PC-3 (cell line): ENCODE data around the gene RTTN. TPM values are rescaled to one million over a fixed set of nuclear protein-coding genes. Genes with fewer than 3 reads are reported as not detected.

Source experiments
- ATAC-seq: fragments of 200-7000 bp; cut with Tn5 transposase; 2 replicates; pipeline ENCODE4 v1.9.1; 2020; ENCODE audit warnings: mild to moderate bottlenecking, moderate library complexity
- BruUV-seq: library from RNA; stranded (reverse); fragments of 400-500 nt; replicated peaks from 2 replicates; lab custom pipeline; 2021; lab: Mats Ljungman, UMichigan
- CTCF ChIA-PET: fragments of 300-600 bp; sonication (Branson Sonifier 250); formaldehyde crosslinking; loops from one replicate; lab custom pipeline; 2022; ENCODE audit warnings: antibody characterized with exemption; lab: Charles Lee
- POLR2A ChIA-PET: fragments of 300-600 bp; sonication (Branson Sonifier 250); formaldehyde crosslinking; loops from one replicate; lab custom pipeline; 2022; ENCODE audit warnings: antibody characterized with exemption; ENCODE audit not compliant: unreplicated experiment; lab: Charles Lee
- DNase-seq: peaks from one replicate; pipeline ENCODE4 v3.0.0-alpha.2; 2015
- H2AFZ ChIP-seq: fragments of 300-600 bp; sonication (generic); 2 replicates; pipeline ENCODE4 v1.6.0; 2016; ENCODE audit warnings: antibody characterized with exemption, low read length
- H3F3A ChIP-seq: fragments of 300-600 bp; sonication (generic); one replicate; pipeline ENCODE4 v1.6.0; 2017; ENCODE audit warnings: antibody characterized with exemption, low read length, control low read depth, mild to moderate bottlenecking; ENCODE audit not compliant: unreplicated experiment
- H3K27ac ChIP-seq: fragments of 300-600 bp; sonication (generic); 2 replicates; pipeline ENCODE4 v1.5.1; 2016; ENCODE audit warnings: mild to moderate bottlenecking, low read length
- H3K27me3 ChIP-seq: fragments of 300-600 bp; sonication (generic); 2 replicates; pipeline ENCODE4 v1.6.1; 2016; ENCODE audit warnings: low read length, mixed read lengths
- H3K36me3 ChIP-seq: fragments of 300-600 bp; sonication (generic); 2 replicates; pipeline ENCODE4 v1.6.1; 2016; ENCODE audit warnings: low read depth, mixed run types, low read length, mixed read lengths
- H3K4me1 ChIP-seq: fragments of 300-600 bp; sonication (generic); 2 replicates; pipeline ENCODE4 v1.5.1; 2016; ENCODE audit warnings: low read length; ENCODE audit not compliant: insufficient read depth
- H3K4me2 ChIP-seq: fragments of 300-600 bp; sonication (generic); 2 replicates; pipeline ENCODE4 v1.6.0; 2016; ENCODE audit warnings: low read length
- H3K4me3 ChIP-seq: fragments of 300-600 bp; sonication (generic); 2 replicates; pipeline ENCODE4 v1.5.1; 2016; ENCODE audit warnings: mild to moderate bottlenecking, low read length, mixed read lengths
- H3K79me2 ChIP-seq: fragments of 300-600 bp; sonication (generic); 2 replicates; pipeline ENCODE4 v1.6.1; 2017; ENCODE audit warnings: low read length, mixed read lengths
- H3K9ac ChIP-seq: fragments of 300-600 bp; sonication (generic); 2 replicates; pipeline ENCODE4 v1.6.0; 2016; ENCODE audit warnings: mild to moderate bottlenecking, low read length
- H3K9me2 ChIP-seq: fragments of 300-600 bp; sonication (generic); replicated peaks from 2 replicates; pipeline ENCODE4 v1.6.1; 2016; ENCODE audit warnings: mixed run types, low read length, mixed read lengths
- H3K9me3 ChIP-seq: fragments of 300-600 bp; sonication (generic); 2 replicates; pipeline ENCODE4 v1.6.1; 2016; ENCODE audit warnings: low read length, mixed read lengths
- H4K20me1 ChIP-seq: fragments of 300-600 bp; sonication (generic); 2 replicates; pipeline ENCODE4 v1.6.1; 2016; ENCODE audit warnings: low read length, mixed read lengths
- CTCF ChIP-seq: fragments of 300-600 bp; sonication (generic); conservative IDR thresholded peaks from 2 replicates; pipeline ENCODE4 v1.5.1; 2017; ENCODE audit warnings: antibody characterized with exemption, low read depth, mild to moderate bottlenecking, low read length
- EZH2 ChIP-seq: fragments of 300-600 bp; sonication (generic); IDR thresholded peaks from one replicate; pipeline ENCODE4 v1.6.1; 2017; ENCODE audit warnings: antibody characterized with exemption, mild to moderate bottlenecking, low read length; ENCODE audit not compliant: unreplicated experiment
- EZH2phosphoT487 ChIP-seq: fragments of 300-600 bp; sonication (generic); IDR thresholded peaks from 2 replicates; pipeline ENCODE4 v1.6.1; 2018; ENCODE audit warnings: mild to moderate bottlenecking, antibody characterized with exemption, low read length, borderline replicate concordance
- intact Hi-C: fragments of 100-400 bp; cut with micrococcal nuclease; formaldehyde crosslinking; loops from 2 replicates; pipeline ENCODE4 v1.9.0; 2023
- total RNA-seq: library from RNA; depleted of rRNA; stranded (reverse); fragments of >200 nt; gene quantifications from 2 replicates; pipeline ENCODE4 v1.2.3, GENCODE V29; 2014

Gene RTTN
- total RNA-seq, 1 experiment from 2014 or later, result 24.7 TPM

- Histone ChIP-seq H4K20me1 (no peaks in the 10 kb centered on the region), H3K9ac (no peak overlapping the region), H3K4me3 (no peak overlapping the region), H2AFZ (no peak overlapping the region), H3K4me1 (no peaks in the 10 kb centered on the region), H3F3A (no peaks in the 10 kb centered on the region), H3K9me3 (no peaks in the 10 kb centered on the region), H3K79me2 (no peaks in the 10 kb centered on the region), H3K36me3 (peaks cover 11% of the 10 kb centered on the region), H3K4me2 (no peak overlapping the region), H3K9me2 (no peaks in the 10 kb centered on the region), H3K27ac (no peak overlapping the region), H3K27me3 (no peaks in the 10 kb centered on the region)
- intact Hi-C loops, result no loop called here
- BruUV-seq, result no TSS peak
- TF ChIP-seq CTCF (no peak), EZH2 (no peak), EZH2phosphoT487 (no peak)
- ATAC-seq (no peak), DNase-seq (no peak)
- ChIA-PET CTCF (no interaction called here), POLR2A (no interaction called here)
Observed at GRCh38 chr18:70139138-70139537, 66.3 kb downstream of the RTTN start.

GRCh38 chr18:70135604-70136003 is 69.9 kb downstream of the RTTN start:
- no peak overlapping the region for H3K9ac ChIP-seq
- no peak overlapping the region for H3K4me2 ChIP-seq
- H3K27me3 ChIP-seq, result no peaks in the 10 kb centered on the region
- intact Hi-C loops, result no loop called here
- H2AFZ ChIP-seq, result no peak overlapping the region
- H3K36me3 ChIP-seq, result peaks cover 5% of the 10 kb centered on the region; the same call in 1 of the 2 replicates
- H3K4me3 ChIP-seq, result no peak overlapping the region
- no peak for TF ChIP-seq CTCF
- TF ChIP-seq EZH2phosphoT487, result no peak
- no peak for TF ChIP-seq EZH2
- ChIA-PET POLR2A (no interaction called here), CTCF (no interaction called here)
- no TSS peak for BruUV-seq
- 0 out of 2 replicates have a peak, but pooled peaks cover 9% of the 10 kb centered on the region for H3K4me1 ChIP-seq
- H3K79me2 ChIP-seq, result no peaks in the 10 kb centered on the region
- H4K20me1 ChIP-seq, result no peaks in the 10 kb centered on the region
- H3K9me3 ChIP-seq, result no peaks in the 10 kb centered on the region
- ATAC-seq (no peak), DNase-seq (no peak)
- H3F3A ChIP-seq, result no peaks in the 10 kb centered on the region
- H3K9me2 ChIP-seq, result no peaks in the 10 kb centered on the region
- H3K27ac ChIP-seq, result no peak overlapping the region

GRCh38 chr18:70132999-70133398 is 72.5 kb downstream of the RTTN start:
- BruUV-seq, result no TSS peak
- POLR2A ChIA-PET, result no interaction called here

More at GRCh38 chr18:70132999-70133398, 72.5 kb downstream of the RTTN start:
- no peak overlapping the region for H2AFZ ChIP-seq
- intact Hi-C loops, result no loop called here
- 0 out of 2 replicates have a peak, but pooled peaks cover 9% of the 10 kb centered on the region for H3K4me1 ChIP-seq
- no peak overlapping the region for H3K4me3 ChIP-seq
- H3K36me3 ChIP-seq, result peaks cover 5% of the 10 kb centered on the region; the same call in 1 of the 2 replicates
- no peak for TF ChIP-seq CTCF
- TF ChIP-seq EZH2phosphoT487, result no peak
- no peak for TF ChIP-seq EZH2
- H3K9me2 ChIP-seq, result no peaks in the 10 kb centered on the region
- ATAC-seq, result peak; percentile 92
- H3F3A ChIP-seq, result no peaks in the 10 kb centered on the region
- H3K27me3 ChIP-seq, result no peaks in the 10 kb centered on the region
- no peak overlapping the region for H3K4me2 ChIP-seq
- H3K9ac ChIP-seq, result no peak overlapping the region
- no peak overlapping the region for H3K27ac ChIP-seq
- H3K79me2 ChIP-seq, result no peaks in the 10 kb centered on the region
- peak; percentile 25 for DNase-seq
- no peaks in the 10 kb centered on the region for H3K9me3 ChIP-seq
- no peaks in the 10 kb centered on the region for H4K20me1 ChIP-seq
- CTCF ChIA-PET, result no interaction called here
